H9 (cell line): ENCODE results near the gene LTF. TPM values are rescaled to one million over a fixed set of nuclear protein-coding genes. Genes with fewer than 3 reads are reported as not detected.
"Not testable (repeated sequence)": the region's sequence is repeated elsewhere in the genome, so short reads cannot be mapped to it uniquely, and the experiment has no call there.

Experiments
- DNase-seq: peaks from one replicate; pipeline ENCODE4 v3.0.0-alpha.2; 2017
- H2AFZ ChIP-seq: one replicate; pipeline ENCODE4 v1.6.1; 2013; ENCODE audit warnings: mild to moderate bottlenecking, low read length, control low read depth, moderate library complexity
- H2AK5ac ChIP-seq: 2 replicates; pipeline ENCODE4 v1.6.1; 2013; ENCODE audit warnings: low read length, control low read depth, mixed read lengths; ENCODE audit not compliant: insufficient read length
- H2BK120ac ChIP-seq: one replicate; pipeline ENCODE4 v1.6.1; 2013; ENCODE audit warnings: low read depth, mild to moderate bottlenecking, low read length, control low read depth, inconsistent platforms; ENCODE audit not compliant: poor library complexity, severe bottlenecking
- H2BK12ac ChIP-seq: 2 replicates; pipeline ENCODE4 v1.6.1; 2013; ENCODE audit warnings: low read length, control low read depth, mixed read lengths, low read depth; ENCODE audit not compliant: insufficient read length
- H2BK15ac ChIP-seq: 2 replicates; pipeline ENCODE4 v1.6.1; 2013; ENCODE audit warnings: low read depth, low read length, control low read depth
- H2BK20ac ChIP-seq: one replicate; pipeline ENCODE4 v1.6.1; 2013; ENCODE audit warnings: low read depth, mild to moderate bottlenecking, low read length, control low read depth, inconsistent platforms; ENCODE audit not compliant: poor library complexity, severe bottlenecking
- H2BK5ac ChIP-seq: 2 replicates; pipeline ENCODE4 v1.6.1; 2013; ENCODE audit warnings: low read length, control low read depth, mixed read lengths; ENCODE audit not compliant: insufficient read length
- H3K14ac ChIP-seq: 2 replicates; pipeline ENCODE4 v1.6.1; 2013; ENCODE audit warnings: low read length, control low read depth; ENCODE audit not compliant: insufficient read depth
- H3K18ac ChIP-seq: 2 replicates; pipeline ENCODE4 v1.6.1; 2013; ENCODE audit warnings: low read depth, mild to moderate bottlenecking, mixed read lengths, low read length, control low read depth; ENCODE audit not compliant: insufficient read length
- H3K23ac ChIP-seq: 2 replicates; pipeline ENCODE4 v1.6.1; 2013; ENCODE audit warnings: low read length, control low read depth, mixed read lengths, low read depth; ENCODE audit not compliant: insufficient read length
- H3K23me2 ChIP-seq: 2 replicates; pipeline ENCODE4 v1.6.1; 2013; ENCODE audit warnings: low read depth, mild to moderate bottlenecking, mixed read lengths, low read length, control low read depth; ENCODE audit not compliant: insufficient read length, poor library complexity, severe bottlenecking
- H3K27ac ChIP-seq: 2 replicates; pipeline ENCODE4 v1.5.1; 2013; ENCODE audit warnings: low read length, control low read depth, mixed read lengths, low read depth; ENCODE audit not compliant: insufficient read length
- H3K27me3 ChIP-seq: 2 replicates; pipeline ENCODE4 v1.6.1; 2013; ENCODE audit warnings: low read length, control low read depth, inconsistent platforms; ENCODE audit not compliant: insufficient read depth
- H3K4ac ChIP-seq: 2 replicates; pipeline ENCODE4 v1.6.1; 2013; ENCODE audit warnings: low read depth, mild to moderate bottlenecking, control low read depth, inconsistent platforms, low read length, moderate library complexity
- H3K4me1 ChIP-seq: 2 replicates; pipeline ENCODE4 v1.6.1; 2013; ENCODE audit warnings: low read length, control low read depth, inconsistent platforms; ENCODE audit not compliant: insufficient read depth
- H3K4me2 ChIP-seq: 2 replicates; pipeline ENCODE4 v1.6.1; 2013; ENCODE audit warnings: low read length, control low read depth, mixed read lengths; ENCODE audit not compliant: insufficient read length, insufficient read depth
- H3K56ac ChIP-seq: 2 replicates; pipeline ENCODE4 v1.6.1; 2013; ENCODE audit warnings: low read depth, mild to moderate bottlenecking, mixed read lengths, low read length, control low read depth; ENCODE audit not compliant: insufficient read length
- H3K79me1 ChIP-seq: 2 replicates; pipeline ENCODE4 v1.6.1; 2013; ENCODE audit warnings: low read depth, mild to moderate bottlenecking, moderate library complexity, low read length, control low read depth, inconsistent platforms; ENCODE audit not compliant: insufficient read depth, poor library complexity, severe bottlenecking
- H3K79me2 ChIP-seq: 2 replicates; pipeline ENCODE4 v1.6.1; 2013; ENCODE audit warnings: low read length, control low read depth, inconsistent platforms; ENCODE audit not compliant: insufficient read depth
- H3K9ac ChIP-seq: 2 replicates; pipeline ENCODE4 v1.6.1; 2013; ENCODE audit warnings: low read length, control low read depth, mixed read lengths; ENCODE audit not compliant: insufficient read length; ENCODE audit errors: extremely low read depth
- H3K9me3 ChIP-seq: one replicate; pipeline ENCODE4 v1.6.1; 2013; ENCODE audit warnings: low read depth, low read length, inconsistent platforms; ENCODE audit not compliant: control insufficient read depth
- H3T11ph ChIP-seq: one replicate; pipeline ENCODE4 v1.6.1; 2013; ENCODE audit warnings: mild to moderate bottlenecking, low read length, control low read depth, inconsistent platforms
- H4K20me1 ChIP-seq: one replicate; pipeline ENCODE4 v1.6.1; 2013; ENCODE audit not compliant: control insufficient read depth, insufficient read length, insufficient read depth
- H4K5ac ChIP-seq: 2 replicates; pipeline ENCODE4 v1.6.1; 2013; ENCODE audit warnings: low read depth, mild to moderate bottlenecking, mixed read lengths, low read length, control low read depth; ENCODE audit not compliant: insufficient read length
- H4K8ac ChIP-seq: replicated peaks from 2 replicates; pipeline ENCODE4 v1.6.1; 2013; ENCODE audit warnings: low read length, control low read depth, mixed read lengths, low read depth; ENCODE audit not compliant: insufficient read length
- H4K91ac ChIP-seq: 2 replicates; pipeline ENCODE4 v1.6.1; 2013; ENCODE audit warnings: low read depth, mild to moderate bottlenecking, moderate library complexity, mixed read lengths, low read length, control low read depth; ENCODE audit not compliant: insufficient read length
- H3K27ac Mint-ChIP-seq, 3 experiments: 2 replicates in 2 of 3; 3 replicates in 1 of 3; pipeline ENCODE4 v1.8.0; 2020 to 2021; ENCODE audit warnings: mixed read lengths in 3 of 3, mild to moderate bottlenecking in 1 of 3, moderate library complexity in 1 of 3
- H3K27me3 Mint-ChIP-seq: 2 replicates; pipeline ENCODE4 v1.8.0; 2021; ENCODE audit warnings: low read depth, mild to moderate bottlenecking, moderate library complexity, mixed read lengths
- H3K36me3 Mint-ChIP-seq, 3 experiments: 2 replicates in 2 of 3; 3 replicates in 1 of 3; pipeline ENCODE4 v1.8.0; 2020 to 2021; ENCODE audit warnings: low read depth in 3 of 3, mixed read lengths in 3 of 3; ENCODE audit not compliant: insufficient read depth in 1 of 3
- H3K4me1 Mint-ChIP-seq, 2 experiments: 2 replicates each; pipeline ENCODE4 v1.8.0; 2020; ENCODE audit warnings: mixed read lengths in 2 of 2
- H3K4me3 Mint-ChIP-seq, 2 experiments: 2 replicates in 1 of 2; 3 replicates in 1 of 2; pipeline ENCODE4 v1.8.0; 2020 to 2021; ENCODE audit warnings: mild to moderate bottlenecking in 2 of 2, mixed read lengths in 2 of 2, moderate library complexity in 1 of 2
- H3K9me3 Mint-ChIP-seq, 2 experiments: 2 replicates in 1 of 2; 3 replicates in 1 of 2; pipeline ENCODE4 v1.8.0; 2020; ENCODE audit warnings: mild to moderate bottlenecking in 2 of 2, mixed read lengths in 2 of 2, moderate library complexity in 1 of 2
- CTCF ChIP-seq: fragments of 200-600 bp; sonication (generic); conservative IDR thresholded peaks from 3 replicates; pipeline ENCODE4 v1.8.0; 2021; ENCODE audit warnings: antibody characterized with exemption, mild to moderate bottlenecking
- WGBS: extraction: QIAGEN DNeasy Blood & Tissue Kit; methylation state at CpG from one replicate; pipeline ENCODE4 v1.1.7; 2013; ENCODE audit warnings: missing lambda C conversion rate, low lambda C conversion rate, mixed read lengths; ENCODE audit not compliant: insufficient read length; ENCODE audit errors: extremely low coverage; 5-methylcytosine and 5-hydroxymethylcytosine counted together
- total RNA-seq: library from RNA; stranded (reverse); gene quantifications from 2 replicates; pipeline ENCODE4 v1.2.1, GENCODE V29; 2021

The LTF gene
- total RNA-seq, 1 experiment from 2014 or later = not detected

- Histone ChIP-seq H4K20me1 (no peaks in the 10 kb centered on the region), H3K4ac (no peak overlapping the region), H3K14ac (no peak overlapping the region), H3K27me3 (no peaks in the 10 kb centered on the region), H3K23ac (no peak overlapping the region), H4K8ac (no peak overlapping the region), H2BK15ac (no peak overlapping the region), H2BK120ac (no peak overlapping the region), H3K79me2 (no peaks in the 10 kb centered on the region), H2BK12ac (no peak overlapping the region), H2AFZ (no peak overlapping the region), H2AK5ac (no peak overlapping the region), H3K9ac (no peak overlapping the region), H3K4me1 (no peaks in the 10 kb centered on the region; the same call in 1 of the 2 replicates), H4K91ac (no peak overlapping the region), H4K5ac (no peak overlapping the region), H3T11ph (no peak overlapping the region), H3K4me2 (no peak overlapping the region), H3K18ac (no peak overlapping the region), H3K9me3 (no peaks in the 10 kb centered on the region), H3K79me1 (no peaks in the 10 kb centered on the region), H2BK20ac (no peak overlapping the region), H2BK5ac (no peak overlapping the region), H3K56ac (no peak overlapping the region), H3K27ac (no peak overlapping the region), H3K23me2 (no peaks in the 10 kb centered on the region)
- Mint-ChIP-seq H3K36me3 (peaks cover 8 to 16% (median 10%) of the 10 kb centered on the region in 3 experiments), H3K27me3 (peaks cover 7% of the 10 kb centered on the region; the same call in 1 of the 2 replicates), H3K9me3 (peaks cover 14 to 15% of the 10 kb centered on the region in 2 experiments), H3K4me1 (peaks cover 30 to 38% of the 10 kb centered on the region in 2 experiments), H3K27ac (no peak overlapping the region), H3K4me3 (no peak overlapping the region)
- no peak for DNase-seq
- TF ChIP-seq CTCF = no peak
- no CpG with 5 or more reads among the region's 5 CpGs for WGBS
Measured at GRCh38 chr3:46495901-46496456, 31.3 kb upstream of the LTF start.

- not testable (repeated sequence) for H3K27me3 Mint-ChIP-seq, DNase-seq, H3K56ac ChIP-seq, H2BK20ac ChIP-seq, H4K8ac ChIP-seq, H3K14ac ChIP-seq, H3K4me2 ChIP-seq, H3K9me3 ChIP-seq, H2BK5ac ChIP-seq, H3K27ac Mint-ChIP-seq, H3K79me1 ChIP-seq, H3K4me3 Mint-ChIP-seq, H3K23me2 ChIP-seq, H3K4me1 ChIP-seq, H4K5ac ChIP-seq, H4K20me1 ChIP-seq, H3K27me3 ChIP-seq, H3K9ac ChIP-seq, H2BK12ac ChIP-seq, H2BK15ac ChIP-seq, H3K4ac ChIP-seq, H3K79me2 ChIP-seq, H2AK5ac ChIP-seq, H3T11ph ChIP-seq, H4K91ac ChIP-seq, H2AFZ ChIP-seq, H3K18ac ChIP-seq, H3K27ac ChIP-seq, H2BK120ac ChIP-seq, H3K23ac ChIP-seq
- Mint-ChIP-seq H3K36me3 (peaks cover 8 to 16% (median 10%) of the 10 kb centered on the region in 3 experiments), H3K9me3 (peaks cover 14 to 15% of the 10 kb centered on the region in 2 experiments), H3K4me1 (peaks cover 30 to 38% of the 10 kb centered on the region in 2 experiments)
- WGBS = no CpG with 5 or more reads among the region's 33 CpGs
Measured at GRCh38 chr3:46494491-46494890, 29.8 kb upstream of the LTF start.
